HEK293T (cell line): ENCODE measurements around the gene F13A1.

Experiments
- BHLHE40 ChIP-seq: fragments of 450-650 bp; IDR thresholded peaks from 2 replicates; pipeline ENCODE4 v1.6.1; 2016; ENCODE audit warnings: mild to moderate bottlenecking, moderate library complexity, borderline replicate concordance
- FOXM1 ChIP-seq: fragments of 450-650 bp; IDR thresholded peaks from 2 replicates; pipeline ENCODE4 v1.6.1; 2017; ENCODE audit warnings: mild to moderate bottlenecking, borderline replicate concordance

GRCh38 chr6:6220718-6221117 lies 99.7 kb downstream of the F13A1 start:
- TF ChIP-seq FOXM1 (no peak), BHLHE40 (no peak)
